ENCODE results near the gene RIT2.

DNA sequence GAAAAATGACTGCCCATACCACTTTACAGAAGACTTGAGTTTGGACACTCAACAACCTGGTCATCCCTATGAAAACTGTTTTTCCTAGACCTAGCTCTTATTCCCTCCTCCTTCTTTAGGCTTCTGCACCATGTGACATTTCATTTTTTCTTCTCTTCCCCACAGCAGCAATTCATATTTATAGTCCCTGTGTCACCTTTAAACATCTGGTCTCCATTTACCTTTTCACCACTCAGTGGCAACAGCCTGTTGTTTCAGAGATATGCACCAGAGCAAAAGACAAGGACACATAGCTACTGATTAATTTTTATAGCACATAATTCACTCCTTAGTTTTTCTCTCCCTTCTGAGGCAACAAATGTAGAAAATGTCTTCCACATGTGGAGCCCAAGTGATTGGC lies 118.7 kb downstream of the RIT2 start:
- TF ChIP-seq EZH2 (optimal IDR thresholded peaks at IDR 0.05; ENCODE audit: low read depth, low read length), result no peak
- TF ChIP-seq, protein P1, sequence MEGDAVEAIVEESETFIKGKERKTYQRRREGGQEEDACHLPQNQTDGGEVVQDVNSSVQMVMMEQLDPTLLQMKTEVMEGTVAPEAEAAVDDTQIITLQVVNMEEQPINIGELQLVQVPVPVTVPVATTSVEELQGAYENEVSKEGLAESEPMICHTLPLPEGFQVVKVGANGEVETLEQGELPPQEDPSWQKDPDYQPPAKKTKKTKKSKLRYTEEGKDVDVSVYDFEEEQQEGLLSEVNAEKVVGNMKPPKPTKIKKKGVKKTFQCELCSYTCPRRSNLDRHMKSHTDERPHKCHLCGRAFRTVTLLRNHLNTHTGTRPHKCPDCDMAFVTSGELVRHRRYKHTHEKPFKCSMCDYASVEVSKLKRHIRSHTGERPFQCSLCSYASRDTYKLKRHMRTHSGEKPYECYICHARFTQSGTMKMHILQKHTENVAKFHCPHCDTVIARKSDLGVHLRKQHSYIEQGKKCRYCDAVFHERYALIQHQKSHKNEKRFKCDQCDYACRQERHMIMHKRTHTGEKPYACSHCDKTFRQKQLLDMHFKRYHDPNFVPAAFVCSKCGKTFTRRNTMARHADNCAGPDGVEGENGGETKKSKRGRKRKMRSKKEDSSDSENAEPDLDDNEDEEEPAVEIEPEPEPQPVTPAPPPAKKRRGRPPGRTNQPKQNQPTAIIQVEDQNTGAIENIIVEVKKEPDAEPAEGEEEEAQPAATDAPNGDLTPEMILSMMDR (IDR thresholded peaks at IDR 0.05; ENCODE audit: low read length), result no peak
